ENCODE data around the gene NEMP2.

NEMP2 gene

GRCh38 chr2:190540048-190540447 lies 5.5 kb upstream of the NEMP2 start:
- TF ChIP-seq, protein P1, sequence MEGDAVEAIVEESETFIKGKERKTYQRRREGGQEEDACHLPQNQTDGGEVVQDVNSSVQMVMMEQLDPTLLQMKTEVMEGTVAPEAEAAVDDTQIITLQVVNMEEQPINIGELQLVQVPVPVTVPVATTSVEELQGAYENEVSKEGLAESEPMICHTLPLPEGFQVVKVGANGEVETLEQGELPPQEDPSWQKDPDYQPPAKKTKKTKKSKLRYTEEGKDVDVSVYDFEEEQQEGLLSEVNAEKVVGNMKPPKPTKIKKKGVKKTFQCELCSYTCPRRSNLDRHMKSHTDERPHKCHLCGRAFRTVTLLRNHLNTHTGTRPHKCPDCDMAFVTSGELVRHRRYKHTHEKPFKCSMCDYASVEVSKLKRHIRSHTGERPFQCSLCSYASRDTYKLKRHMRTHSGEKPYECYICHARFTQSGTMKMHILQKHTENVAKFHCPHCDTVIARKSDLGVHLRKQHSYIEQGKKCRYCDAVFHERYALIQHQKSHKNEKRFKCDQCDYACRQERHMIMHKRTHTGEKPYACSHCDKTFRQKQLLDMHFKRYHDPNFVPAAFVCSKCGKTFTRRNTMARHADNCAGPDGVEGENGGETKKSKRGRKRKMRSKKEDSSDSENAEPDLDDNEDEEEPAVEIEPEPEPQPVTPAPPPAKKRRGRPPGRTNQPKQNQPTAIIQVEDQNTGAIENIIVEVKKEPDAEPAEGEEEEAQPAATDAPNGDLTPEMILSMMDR (IDR thresholded peaks at IDR 0.05; ENCODE audit: borderline replicate concordance, insufficient read depth, low read depth, low read length): no peak
- no peak overlapping the region for H3K4me3 ChIP-seq (ENCODE audit: low read depth, low read length)

GRCh38 chr2:190538201-190538600 lies 3.7 kb upstream of the NEMP2 start:
- H3K4me3 ChIP-seq (ENCODE audit: low read depth, low read length): no peak overlapping the region
- TF ChIP-seq, protein P1 (IDR thresholded peaks at IDR 0.05; ENCODE audit: borderline replicate concordance, insufficient read depth, low read depth, low read length): no peak

DNA sequence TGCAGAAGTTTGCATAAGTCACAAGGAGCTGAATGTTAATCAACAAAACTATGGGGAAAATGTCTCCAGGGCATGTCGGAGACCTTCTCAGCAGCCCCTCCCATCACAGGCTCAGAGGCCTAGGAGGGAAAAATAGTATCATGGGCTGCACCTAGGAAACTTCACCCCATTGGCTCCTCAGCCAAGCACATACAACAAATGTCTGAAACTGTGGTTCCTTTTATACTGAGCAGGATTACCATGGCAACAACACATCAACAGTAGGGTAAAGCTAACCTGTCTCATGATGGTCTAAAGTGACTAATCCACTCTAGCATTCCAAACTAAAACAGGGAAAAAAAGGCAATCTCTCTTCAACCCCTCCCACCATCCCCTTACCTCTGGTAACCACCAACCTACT lies 3.2 kb upstream of the NEMP2 start:
- TF ChIP-seq, protein P1 (IDR thresholded peaks at IDR 0.05; ENCODE audit: borderline replicate concordance, insufficient read depth, low read depth, low read length): no peak

DNA sequence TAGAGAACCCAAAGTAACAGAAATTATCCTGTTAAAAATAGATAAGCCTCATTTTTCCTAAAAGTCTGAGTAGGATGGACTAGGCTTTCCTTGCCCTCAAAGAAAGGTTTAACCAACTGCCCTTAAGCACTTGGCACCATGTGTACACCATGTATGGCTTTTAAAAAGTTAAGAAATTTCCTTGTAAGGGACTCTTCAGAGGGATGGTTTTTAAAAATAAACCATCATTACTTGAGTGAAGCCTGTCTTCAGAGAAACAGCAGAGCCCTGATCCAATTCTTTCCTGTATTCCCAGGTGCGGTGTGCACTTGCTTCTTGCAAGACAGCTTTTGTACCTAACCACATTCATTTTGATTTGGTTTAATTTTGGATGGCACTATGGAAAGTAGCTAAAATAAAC lies 1.1 kb upstream of the NEMP2 start:
- peak overlapping the region; percentile 1 for H3K4me3 ChIP-seq (ENCODE audit: low read depth, low read length)
- TF ChIP-seq, protein P1 (IDR thresholded peaks at IDR 0.05; ENCODE audit: borderline replicate concordance, insufficient read depth, low read depth, low read length): no peak

More for the DNA sequence above, 3.2 kb upstream of the NEMP2 start:
- H3K4me3 ChIP-seq (ENCODE audit: low read depth, low read length): no peak overlapping the region

DNA sequence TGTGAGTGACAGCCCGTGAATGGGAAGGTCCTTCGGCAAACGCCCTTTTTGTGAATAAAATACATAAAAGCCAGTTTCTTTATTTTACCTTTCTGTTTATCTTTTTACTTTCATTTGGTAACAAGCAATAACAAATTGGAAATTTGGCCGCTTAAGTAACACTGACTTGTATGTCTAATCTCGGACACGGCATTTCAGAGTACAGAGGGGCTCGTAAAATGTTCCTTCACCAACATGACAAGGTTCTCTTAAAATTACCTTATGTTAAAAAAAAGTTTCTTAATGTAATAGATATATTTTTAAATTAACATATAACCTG lies 558 bp upstream of the NEMP2 start:
- TF ChIP-seq, protein P1 (IDR thresholded peaks at IDR 0.05; ENCODE audit: borderline replicate concordance, insufficient read depth, low read depth, low read length): no peak

DNA sequence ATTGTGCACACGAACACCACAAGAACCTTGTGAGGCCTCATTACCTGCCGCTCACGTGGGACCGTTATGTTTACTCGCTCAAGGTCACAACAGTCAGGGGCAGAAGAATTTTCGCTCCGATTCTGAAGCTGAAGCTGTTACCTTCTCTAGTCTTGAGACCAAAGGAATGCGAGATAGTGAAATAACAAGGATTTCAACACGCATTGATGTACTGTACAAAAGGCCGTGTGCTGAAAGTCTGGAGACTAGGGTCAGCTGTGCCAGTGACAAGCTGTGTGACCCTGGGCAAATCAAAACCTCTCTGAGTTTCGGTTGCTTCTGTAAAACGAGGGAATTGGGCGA lies 583 bp downstream of the NEMP2 start:
- peak overlapping the region; percentile 67 for H3K4me3 ChIP-seq (ENCODE audit: low read depth, low read length)
- TF ChIP-seq, protein P1 (IDR thresholded peaks at IDR 0.05; ENCODE audit: borderline replicate concordance, insufficient read depth, low read depth, low read length): no peak

More for the DNA sequence above, 558 bp upstream of the NEMP2 start:
- H3K4me3 ChIP-seq (ENCODE audit: low read depth, low read length): peak overlapping the region; percentile 67

DNA sequence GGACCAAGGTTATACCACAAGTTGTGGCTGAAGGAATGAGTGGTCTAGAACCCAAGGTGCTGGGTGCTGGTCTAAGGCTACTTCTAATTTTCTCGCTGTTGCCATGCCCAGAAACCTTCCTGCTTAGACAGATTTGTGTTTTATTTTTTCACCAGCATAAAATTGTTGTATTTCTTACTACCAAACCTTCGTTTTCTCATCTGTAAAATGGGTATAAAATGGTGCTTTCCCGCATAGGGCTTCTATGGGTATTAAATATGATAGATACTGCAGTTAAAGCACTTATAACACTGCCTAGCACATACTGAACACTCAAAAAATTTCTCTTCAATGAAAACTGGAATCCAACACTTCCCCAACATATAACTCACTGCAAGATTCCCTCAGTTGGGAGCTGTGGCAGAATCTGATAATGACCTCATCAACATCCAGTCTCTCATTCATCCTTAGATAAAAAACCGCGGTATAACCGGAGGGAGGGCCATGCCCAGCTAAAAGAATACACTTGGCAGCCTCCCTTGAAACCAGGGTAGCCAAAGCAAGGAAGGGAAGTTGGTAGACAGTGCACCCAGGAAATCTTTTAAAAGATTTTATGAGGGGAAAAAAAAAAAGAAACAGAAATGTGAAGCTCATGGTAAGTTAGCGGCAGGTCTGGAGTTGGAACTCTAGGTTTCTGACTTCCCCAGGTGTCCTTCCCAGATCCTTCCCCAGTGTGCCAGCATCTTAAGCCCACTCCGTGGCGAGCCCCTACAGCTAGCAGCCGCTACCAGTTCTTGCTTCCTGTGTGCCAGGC lies 1.2 kb downstream of the NEMP2 start:
- TF ChIP-seq, protein P1 (IDR thresholded peaks at IDR 0.05; ENCODE audit: borderline replicate concordance, insufficient read depth, low read depth, low read length): no peak
- peak overlapping the region; percentile 67 for H3K4me3 ChIP-seq (ENCODE audit: low read depth, low read length)
